ENCODE measurements around the gene SLC25A18. TPM values are rescaled to one million over a fixed set of nuclear protein-coding genes. Genes with fewer than 3 reads are reported as not detected.

The SLC25A18 gene
- total and polyA plus RNA-seq, 12 donors = 0.16 to 3.1 (median 1.4) TPM; not detected in 1

Other genes with a start within 250 kb of the SLC25A18 start
- 1 to 10 TPM in 3 of 9 donors, under 1 TPM in 6; 0.28 to 1.7 (median 0.87) TPM for gene CECR2, start 194.0 kb upstream of the SLC25A18 start, total RNA-seq
- gene CECR2, start 194.0 kb upstream of the SLC25A18 start, polyA plus RNA-seq = 1 to 10 TPM in 1 of 3 donors, under 1 TPM in 2; 0.20 to 1.5 (median 0.37) TPM
- gene ATP6V1E1, start 65.3 kb downstream of the SLC25A18 start, total RNA-seq = 100 to 1,000 TPM; 137 to 302 (median 191) TPM
- gene ATP6V1E1, start 65.3 kb downstream of the SLC25A18 start, polyA plus RNA-seq = 100 to 1,000 TPM in 1 of 3 donors, 10 to 100 TPM in 2; 88.1 to 388 (median 91.5) TPM
- gene BCL2L13, start 75.3 kb downstream of the SLC25A18 start, total RNA-seq = 100 to 1,000 TPM in 4 of 9 donors, 10 to 100 TPM in 5; 64.7 to 142 (median 98.4) TPM
- 10 to 100 TPM; 30.9 to 81.4 (median 39.1) TPM for gene BCL2L13, start 75.3 kb downstream of the SLC25A18 start, polyA plus RNA-seq
- gene BID, start 211.0 kb downstream of the SLC25A18 start, total RNA-seq = 10 to 100 TPM in 7 of 9 donors, 1 to 10 TPM in 2; 6.3 to 26.6 (median 12.1) TPM
- 1 to 10 TPM; 3.8 to 7.3 (median 6.2) TPM for gene BID, start 211.0 kb downstream of the SLC25A18 start, polyA plus RNA-seq